Stimulated activated naive CD8-positive, alpha-beta T cell treated with anti-CD3 and anti-CD28 coated beads, Interleukin-15, Interleukin-2, amounts not matched to agents 100 ng/mL and 50 ng/mL, for 24 hours (primary cell): Measurements from ENCODE around the gene WDFY2.

Source experiments
- H3K27ac Mint-ChIP-seq: one replicate; pipeline ENCODE4 v1.8.0; 2021; ENCODE audit warnings: mild to moderate bottlenecking, mixed read lengths
- H3K27me3 Mint-ChIP-seq: one replicate; pipeline ENCODE4 v1.8.0; 2021; ENCODE audit warnings: mixed read lengths
- H3K36me3 Mint-ChIP-seq: one replicate; pipeline ENCODE4 v1.8.0; 2021; ENCODE audit warnings: low read depth, mixed read lengths
- H3K4me1 Mint-ChIP-seq: one replicate; pipeline ENCODE4 v1.8.0; 2021; ENCODE audit warnings: low read depth, mixed read lengths
- H3K4me3 Mint-ChIP-seq: one replicate; pipeline ENCODE4 v1.8.0; 2021; ENCODE audit warnings: mild to moderate bottlenecking, mixed read lengths
- H3K9me3 Mint-ChIP-seq: one replicate; pipeline ENCODE4 v1.8.0; 2021; ENCODE audit warnings: mixed read lengths

Gene WDFY2

GRCh38 chr13:51770681-51771417 is 186.6 kb downstream of the WDFY2 start:
- Mint-ChIP-seq H3K9me3 (no peaks in the 10 kb centered on the region), H3K4me3 (no peak overlapping the region), H3K27me3 (no peaks in the 10 kb centered on the region), H3K36me3 (peaks cover 3% of the 10 kb centered on the region), H3K4me1 (peaks cover 10% of the 10 kb centered on the region), H3K27ac (no peak overlapping the region)

- Mint-ChIP-seq H3K9me3 (no peaks in the 10 kb centered on the region), H3K4me3 (no peak overlapping the region), H3K36me3 (peaks cover 3% of the 10 kb centered on the region), H3K27ac (no peak overlapping the region), H3K27me3 (no peaks in the 10 kb centered on the region), H3K4me1 (peaks cover 3% of the 10 kb centered on the region)
Measured at GRCh38 chr13:51771418-51772104, 187.3 kb downstream of the WDFY2 start.

DNA sequence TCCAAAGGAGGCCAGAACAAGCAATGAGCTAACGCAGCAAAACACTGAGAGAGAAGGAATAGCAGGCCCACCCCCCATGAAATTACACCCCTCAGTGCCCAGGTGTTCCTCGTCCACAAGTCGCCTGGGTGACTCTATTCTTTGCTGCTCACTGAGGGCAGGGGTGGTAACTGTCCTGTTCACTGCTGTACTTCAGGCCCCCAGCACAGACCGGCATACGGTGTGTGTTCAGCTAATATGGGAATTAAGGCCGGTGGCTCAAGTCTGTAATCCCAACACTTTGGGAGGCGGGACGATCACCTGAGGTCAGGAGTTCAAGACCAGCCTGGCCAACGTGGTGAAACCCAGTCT is 187.8 kb downstream of the WDFY2 start:
- Mint-ChIP-seq H3K27ac (no peak overlapping the region), H3K9me3 (no peaks in the 10 kb centered on the region), H3K36me3 (peaks cover 3% of the 10 kb centered on the region), H3K27me3 (no peaks in the 10 kb centered on the region), H3K4me1 (no peaks in the 10 kb centered on the region), H3K4me3 (no peak overlapping the region)

DNA sequence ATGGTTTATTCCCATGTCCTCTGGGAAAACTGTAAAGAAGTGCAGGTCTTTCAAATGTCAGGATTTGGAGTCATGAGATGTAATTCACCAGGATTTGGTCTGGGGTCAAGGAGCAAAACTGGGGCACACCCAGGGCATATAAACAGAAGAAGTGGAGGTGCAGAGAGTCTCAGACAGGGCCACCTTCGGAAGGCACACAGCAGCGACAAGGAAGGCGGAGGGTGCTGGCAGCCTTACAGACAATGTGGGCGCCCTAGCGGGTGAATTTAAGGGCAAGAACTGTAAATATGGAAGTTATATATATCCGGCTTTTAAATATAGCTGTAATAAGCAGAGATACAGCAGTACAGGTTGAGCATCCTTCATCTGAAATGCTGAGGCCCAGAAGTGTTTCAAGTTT is 188.5 kb downstream of the WDFY2 start:
- no peaks in the 10 kb centered on the region for H3K27me3 Mint-ChIP-seq
- no peak overlapping the region for H3K4me3 Mint-ChIP-seq
- no peaks in the 10 kb centered on the region for H3K9me3 Mint-ChIP-seq
- H3K4me1 Mint-ChIP-seq: no peaks in the 10 kb centered on the region
- H3K36me3 Mint-ChIP-seq: peaks cover 3% of the 10 kb centered on the region
- H3K27ac Mint-ChIP-seq: no peak overlapping the region

DNA sequence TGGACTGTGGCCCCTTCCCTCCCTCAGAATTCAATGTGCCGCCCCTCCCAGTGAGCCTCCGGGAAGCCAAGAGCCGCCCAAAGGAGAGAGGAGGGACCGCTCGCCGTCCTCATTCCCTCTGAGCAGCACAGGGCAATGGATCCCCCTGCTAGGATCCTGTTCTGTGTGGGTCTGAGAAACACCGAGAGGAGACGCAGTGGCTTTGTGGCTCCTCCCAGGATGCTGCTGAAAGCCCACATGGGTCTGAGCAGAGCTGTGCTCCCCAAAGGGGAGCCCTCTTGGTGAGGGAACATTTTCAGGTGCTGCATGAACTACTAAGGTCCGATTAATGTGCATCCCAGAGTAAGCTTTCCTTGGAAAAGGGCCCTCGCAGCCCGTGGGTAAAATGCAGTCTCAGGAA is 189.3 kb downstream of the WDFY2 start:
- no peaks in the 10 kb centered on the region for H3K36me3 Mint-ChIP-seq
- H3K4me3 Mint-ChIP-seq: no peak overlapping the region
- no peak overlapping the region for H3K27ac Mint-ChIP-seq
- H3K27me3 Mint-ChIP-seq: no peaks in the 10 kb centered on the region
- no peaks in the 10 kb centered on the region for H3K4me1 Mint-ChIP-seq
- no peaks in the 10 kb centered on the region for H3K9me3 Mint-ChIP-seq

DNA sequence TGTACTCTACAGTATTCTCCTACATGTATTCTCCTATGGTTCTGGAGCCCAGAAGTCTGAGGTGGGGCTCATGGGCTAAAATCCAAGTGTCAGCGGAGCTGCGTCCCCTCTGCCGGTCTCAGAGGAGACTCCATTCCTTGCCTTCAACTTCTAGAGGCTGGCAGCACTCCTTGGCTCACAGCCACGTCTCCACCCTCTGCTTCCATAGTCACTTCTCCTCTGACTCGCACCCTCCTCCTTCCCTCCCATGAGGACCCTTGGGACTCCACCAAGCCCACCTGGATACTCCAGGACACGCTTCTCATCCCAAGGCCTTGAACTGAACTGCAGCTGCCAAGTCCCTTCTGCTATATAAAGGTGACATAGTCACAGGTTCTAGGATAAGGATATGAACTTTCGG is 191.9 kb downstream of the WDFY2 start:
- Mint-ChIP-seq H3K27me3 (no peaks in the 10 kb centered on the region), H3K36me3 (no peaks in the 10 kb centered on the region), H3K9me3 (no peaks in the 10 kb centered on the region), H3K4me1 (no peaks in the 10 kb centered on the region), H3K4me3 (no peak overlapping the region), H3K27ac (no peak overlapping the region)

DNA sequence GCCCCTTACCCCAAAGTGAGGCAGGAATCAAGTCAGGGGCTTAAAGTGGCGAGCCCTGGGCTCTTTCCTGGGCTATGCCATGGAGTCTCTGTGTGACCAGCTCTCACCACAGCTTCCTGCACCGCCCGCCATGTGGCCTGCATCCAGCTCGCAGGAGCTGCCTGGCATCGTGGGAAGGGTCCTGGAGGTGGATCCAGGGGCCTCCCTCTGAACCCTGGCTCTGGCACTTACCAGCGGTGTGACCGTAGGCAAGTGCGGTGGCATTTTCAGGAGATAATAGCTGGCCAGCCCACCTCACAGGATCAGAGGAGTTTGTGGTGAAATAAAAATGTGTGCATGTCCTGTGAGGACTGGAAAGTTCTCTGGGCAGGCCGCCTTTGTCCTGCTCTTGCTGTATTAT is 193.7 kb downstream of the WDFY2 start:
- H3K9me3 Mint-ChIP-seq: no peaks in the 10 kb centered on the region
- no peak overlapping the region for H3K27ac Mint-ChIP-seq
- H3K4me3 Mint-ChIP-seq: no peak overlapping the region
- no peaks in the 10 kb centered on the region for H3K27me3 Mint-ChIP-seq
- H3K36me3 Mint-ChIP-seq: no peaks in the 10 kb centered on the region
- H3K4me1 Mint-ChIP-seq: no peaks in the 10 kb centered on the region

- H3K4me3 Mint-ChIP-seq: no peak overlapping the region
- H3K36me3 Mint-ChIP-seq: no peaks in the 10 kb centered on the region
- no peaks in the 10 kb centered on the region for H3K27me3 Mint-ChIP-seq
- no peak overlapping the region for H3K27ac Mint-ChIP-seq
- no peaks in the 10 kb centered on the region for H3K9me3 Mint-ChIP-seq
- no peaks in the 10 kb centered on the region for H3K4me1 Mint-ChIP-seq
Measured at GRCh38 chr13:51778392-51778791, 194.1 kb downstream of the WDFY2 start.

- no peaks in the 10 kb centered on the region for H3K9me3 Mint-ChIP-seq
- H3K4me1 Mint-ChIP-seq: no peaks in the 10 kb centered on the region
- H3K27me3 Mint-ChIP-seq: no peaks in the 10 kb centered on the region
- H3K4me3 Mint-ChIP-seq: no peak overlapping the region
- H3K27ac Mint-ChIP-seq: no peak overlapping the region
- no peaks in the 10 kb centered on the region for H3K36me3 Mint-ChIP-seq
Measured at GRCh38 chr13:51780099-51780498, 195.8 kb downstream of the WDFY2 start.

DNA sequence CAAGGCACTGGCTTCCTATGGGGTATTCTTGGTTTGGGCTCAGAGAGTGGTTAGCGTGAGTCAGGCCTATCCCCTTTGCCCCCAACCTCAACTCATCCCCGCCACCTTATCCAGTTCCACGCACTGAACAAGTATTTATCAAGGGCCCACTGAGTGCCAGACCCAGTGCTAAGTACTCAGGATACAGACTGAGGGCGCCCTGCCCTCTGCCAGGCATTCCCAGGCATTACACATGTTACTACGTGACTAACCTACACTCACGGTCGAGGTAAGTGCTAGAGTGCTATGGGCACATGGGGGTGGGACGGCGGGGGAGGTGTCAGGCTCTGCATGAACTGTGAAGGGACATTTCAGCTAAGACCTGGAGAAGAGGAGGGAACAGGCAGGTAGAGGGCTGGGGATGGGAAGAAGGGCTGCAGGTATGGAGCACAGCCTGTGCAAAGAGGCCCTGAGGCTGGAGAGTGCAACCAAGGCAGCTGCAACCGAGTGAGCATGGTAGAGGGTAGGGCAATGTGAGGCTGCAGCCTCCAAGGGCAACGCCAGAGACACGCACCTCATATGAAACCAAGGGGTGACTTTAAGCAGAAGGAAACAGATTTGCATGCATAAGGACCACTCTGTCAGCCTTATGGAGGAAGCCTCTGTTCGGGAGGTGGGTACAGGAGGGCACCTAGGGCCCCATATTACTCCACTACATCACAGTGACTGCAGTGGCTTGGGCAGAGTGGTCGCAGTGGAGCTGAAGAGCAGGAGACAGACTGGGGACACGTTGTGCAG is 197.2 kb downstream of the WDFY2 start:
- H3K4me3 Mint-ChIP-seq: no peak overlapping the region
- H3K9me3 Mint-ChIP-seq: no peaks in the 10 kb centered on the region
- peaks cover 4% of the 10 kb centered on the region for H3K36me3 Mint-ChIP-seq
- H3K27me3 Mint-ChIP-seq: no peaks in the 10 kb centered on the region
- H3K27ac Mint-ChIP-seq: no peak overlapping the region
- no peaks in the 10 kb centered on the region for H3K4me1 Mint-ChIP-seq

GRCh38 chr13:51782026-51782710 is 197.9 kb downstream of the WDFY2 start:
- no peak overlapping the region for H3K4me3 Mint-ChIP-seq

DNA sequence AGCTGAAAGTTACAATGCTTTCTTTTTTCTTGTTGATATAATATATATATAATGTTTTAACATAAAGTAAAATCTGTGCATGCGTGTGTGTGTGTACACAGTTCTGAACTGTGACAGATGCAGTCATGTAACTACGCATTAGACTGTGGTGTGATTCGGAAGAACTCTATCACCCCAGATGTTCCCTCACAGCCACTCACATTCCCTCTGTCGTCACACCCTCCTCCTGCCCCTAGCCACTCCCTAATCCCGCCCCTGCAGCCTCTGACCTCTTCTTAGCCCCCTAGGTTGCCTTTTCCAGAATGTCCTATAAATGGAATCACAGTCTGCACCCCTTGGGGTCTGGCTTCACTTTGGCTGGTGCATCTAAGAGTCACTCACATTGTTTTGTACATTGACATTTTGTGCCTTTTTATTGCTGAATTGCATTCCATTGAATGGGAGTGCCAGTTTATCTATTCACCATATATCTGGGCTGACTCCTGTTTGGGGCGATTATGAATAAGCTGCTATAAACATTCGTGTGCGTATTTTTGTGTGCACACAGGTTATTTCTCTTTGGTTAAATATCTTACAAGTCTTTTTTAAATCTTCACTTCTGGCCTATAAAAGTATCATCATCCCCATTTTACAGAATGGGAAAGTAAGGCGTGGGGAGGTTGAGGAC is 199.3 kb downstream of the WDFY2 start:
- H3K9me3 Mint-ChIP-seq: no peaks in the 10 kb centered on the region
- no peak overlapping the region for H3K4me3 Mint-ChIP-seq
- no peaks in the 10 kb centered on the region for H3K4me1 Mint-ChIP-seq
- no peaks in the 10 kb centered on the region for H3K27me3 Mint-ChIP-seq
- H3K36me3 Mint-ChIP-seq: peaks cover 4% of the 10 kb centered on the region
- H3K27ac Mint-ChIP-seq: no peak overlapping the region

More at GRCh38 chr13:51782026-51782710, 197.9 kb downstream of the WDFY2 start:
- Mint-ChIP-seq H3K27me3 (no peaks in the 10 kb centered on the region), H3K4me1 (no peaks in the 10 kb centered on the region), H3K36me3 (peaks cover 4% of the 10 kb centered on the region), H3K27ac (no peak overlapping the region), H3K9me3 (no peaks in the 10 kb centered on the region)

DNA sequence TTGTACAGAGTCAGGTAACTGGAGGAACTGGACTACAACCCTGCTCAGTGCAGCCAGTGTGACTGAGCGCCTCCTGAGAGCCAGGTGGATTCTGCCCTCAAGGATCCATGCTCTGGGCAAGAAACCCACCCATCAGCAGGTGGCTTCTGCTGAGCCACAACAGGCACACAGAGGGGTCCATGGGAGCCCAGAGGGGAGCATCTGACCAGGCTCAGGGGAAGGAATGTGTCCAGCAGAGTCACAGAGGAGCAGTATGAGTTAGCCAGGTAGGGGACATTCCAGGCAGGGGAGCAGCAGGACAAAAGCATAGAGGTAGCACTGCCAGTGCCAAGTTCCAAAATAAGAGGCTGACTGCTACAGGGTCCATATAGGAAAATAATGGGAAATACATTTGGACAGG is 199.8 kb downstream of the WDFY2 start:
- no peaks in the 10 kb centered on the region for H3K9me3 Mint-ChIP-seq
- H3K4me3 Mint-ChIP-seq: no peak overlapping the region
- H3K36me3 Mint-ChIP-seq: peaks cover 4% of the 10 kb centered on the region
- no peak overlapping the region for H3K27ac Mint-ChIP-seq
- H3K4me1 Mint-ChIP-seq: no peaks in the 10 kb centered on the region
- H3K27me3 Mint-ChIP-seq: no peaks in the 10 kb centered on the region

DNA sequence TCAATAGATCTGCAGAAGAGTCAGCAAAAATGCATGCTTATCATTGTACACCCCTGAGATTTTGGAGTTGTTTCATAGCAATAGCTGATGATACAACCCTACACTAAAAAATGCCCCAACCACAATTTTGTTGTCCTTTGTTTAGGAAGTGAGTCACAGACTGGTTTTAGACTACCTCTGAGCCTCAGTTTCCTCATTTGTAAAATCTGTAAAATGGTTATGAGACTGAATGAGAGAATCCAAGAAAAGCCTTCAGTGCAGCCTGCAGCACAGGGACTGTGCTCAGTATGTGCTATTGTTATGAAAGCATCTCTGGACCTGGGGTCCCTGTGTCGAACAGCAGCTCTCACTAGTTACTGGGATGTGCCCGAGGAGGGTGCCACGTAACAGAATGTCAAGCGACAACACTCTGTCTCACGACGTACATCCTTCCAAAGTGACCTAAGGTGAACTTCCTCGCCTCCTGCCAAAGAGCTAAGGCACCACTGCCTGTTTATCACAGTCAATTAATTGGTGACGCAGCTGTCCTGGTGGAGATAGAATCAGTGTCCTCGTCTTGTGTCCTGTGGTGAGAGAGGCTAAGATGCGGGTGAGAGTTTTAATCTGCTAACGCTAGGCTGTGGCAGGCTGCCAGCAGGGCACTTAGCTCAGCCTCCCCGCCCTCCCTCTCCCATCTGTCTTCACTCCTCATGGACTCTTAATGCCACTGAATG is 201.6 kb downstream of the WDFY2 start:
- H3K27me3 Mint-ChIP-seq: no peaks in the 10 kb centered on the region
- H3K4me1 Mint-ChIP-seq: no peaks in the 10 kb centered on the region
- H3K36me3 Mint-ChIP-seq: peaks cover 10% of the 10 kb centered on the region
- H3K9me3 Mint-ChIP-seq: no peaks in the 10 kb centered on the region
- H3K27ac Mint-ChIP-seq: no peak overlapping the region
- H3K4me3 Mint-ChIP-seq: no peak overlapping the region
